Body of pancreas (tissue), 4 donors: ENCODE measurements around the gene ACOX1.

ENCODE experiments used
- CTCF ChIP-seq, 7 experiments: fragments of 450-650 bp in 4 of 7; fragments of 200-600 bp in 3 of 7; sonication (generic) in 3 of 7; IDR thresholded peaks; one replicate each; pipeline ENCODE4 v1.5.1; 2016 to 2019; ENCODE audit warnings: antibody characterized with exemption in 7 of 7
- POLR2A ChIP-seq, 3 donors: fragments of 450-650 bp; IDR thresholded peaks; one replicate each; pipeline ENCODE4 v1.6.1; 2016; ENCODE audit warnings: antibody characterized with exemption in 3 of 3, mild to moderate bottlenecking in 2 of 3

- TF ChIP-seq CTCF (IDR thresholded peaks at IDR 0.05) (no peak), POLR2A (IDR thresholded peaks at IDR 0.05) (no peak)
These were observed 37.5 kb downstream of the ACOX1 start for GRCh38 chr17:75941442-75941819.
